RWPE2 (cell line): ENCODE results near the gene HNRNPM.

Experiments used
- ATAC-seq: fragments of 200-7000 bp; cut with Tn5 transposase; 3 replicates; pipeline ENCODE4 v1.9.1; 2021; ENCODE audit warnings: low read depth
- DNase-seq: peaks from one replicate; pipeline ENCODE4 v3.0.0-alpha.2; 2020; ENCODE audit warnings: low spot score
- H3K27ac ChIP-seq: fragments of 450-650 bp; 2 replicates; pipeline ENCODE4 v1.5.1; 2017; ENCODE audit warnings: mild to moderate bottlenecking; ENCODE audit not compliant: poor library complexity, severe bottlenecking
- H3K27me3 ChIP-seq: fragments of 250-450 bp; sonication (Bioruptor Pico); 2 replicates; pipeline ENCODE4 v1.5.1; 2021; ENCODE audit warnings: mild to moderate bottlenecking, moderate library complexity; ENCODE audit not compliant: insufficient read depth, poor library complexity, severe bottlenecking
- H3K36me3 ChIP-seq: fragments of 250-450 bp; sonication (Bioruptor Pico); 2 replicates; pipeline ENCODE4 v1.5.1; 2020; ENCODE audit warnings: low read depth, mild to moderate bottlenecking, moderate library complexity
- H3K4me1 ChIP-seq: fragments of 250-450 bp; sonication (Bioruptor Pico); 2 replicates; pipeline ENCODE4 v1.5.1; 2021; ENCODE audit warnings: mild to moderate bottlenecking, moderate library complexity; ENCODE audit not compliant: insufficient read depth, poor library complexity, severe bottlenecking
- H3K4me3 ChIP-seq: fragments of 250-450 bp; sonication (Bioruptor Pico); 2 replicates; pipeline ENCODE4 v1.5.1; 2021; ENCODE audit warnings: mild to moderate bottlenecking, moderate library complexity; ENCODE audit not compliant: severe bottlenecking
- H3K9me3 ChIP-seq: fragments of 250-450 bp; sonication (Bioruptor Pico); 2 replicates; pipeline ENCODE4 v1.5.1; 2021; ENCODE audit warnings: mild to moderate bottlenecking, moderate library complexity; ENCODE audit not compliant: severe bottlenecking
- CTCF ChIP-seq: fragments of 450-650 bp; IDR thresholded peaks from one replicate; pipeline ENCODE4 v1.5.1; 2017; ENCODE audit warnings: mild to moderate bottlenecking, moderate library complexity; ENCODE audit not compliant: poor library complexity, severe bottlenecking

Gene HNRNPM

GRCh38 chr19:8504919-8505318, 60.1 kb downstream of the HNRNPM start:
- H3K4me3 ChIP-seq: no peak overlapping the region
- no peaks in the 10 kb centered on the region for H3K36me3 ChIP-seq
- DNase-seq (no peak), ATAC-seq (no peak)
- H3K27me3 ChIP-seq: no peaks in the 10 kb centered on the region
- no peaks in the 10 kb centered on the region for H3K9me3 ChIP-seq
- H3K4me1 ChIP-seq: no peaks in the 10 kb centered on the region
- TF ChIP-seq CTCF: no peak
- no peak overlapping the region for H3K27ac ChIP-seq

- ATAC-seq: peak; percentile 80
Measured at GRCh38 chr19:8505680-8506401, 61.1 kb downstream of the HNRNPM start.

GRCh38 chr19:8506402-8506957, 61.7 kb downstream of the HNRNPM start:
- Histone ChIP-seq H3K27ac (no peak overlapping the region), H3K4me3 (peak overlapping the region; percentile 36), H3K27me3 (no peaks in the 10 kb centered on the region), H3K36me3 (peaks cover 4% of the 10 kb centered on the region; the same call in 1 of the 2 replicates), H3K4me1 (no peaks in the 10 kb centered on the region), H3K9me3 (no peaks in the 10 kb centered on the region)
- no peak for DNase-seq
- no peak; the same call in 2 of the 3 replicates for ATAC-seq
- peak; percentile 61 for TF ChIP-seq CTCF

More at GRCh38 chr19:8505680-8506401, 61.1 kb downstream of the HNRNPM start:
- Histone ChIP-seq H3K4me3 (peak overlapping the region; percentile 36), H3K9me3 (no peaks in the 10 kb centered on the region), H3K4me1 (no peaks in the 10 kb centered on the region), H3K36me3 (no peaks in the 10 kb centered on the region), H3K27ac (no peak overlapping the region), H3K27me3 (no peaks in the 10 kb centered on the region)
- no peak for DNase-seq
- TF ChIP-seq CTCF: peak; percentile 86

- H3K4me3 ChIP-seq: no peak overlapping the region
- ATAC-seq (no peak), DNase-seq (no peak)
- TF ChIP-seq CTCF: no peak
- peaks cover 4% of the 10 kb centered on the region; the same call in 1 of the 2 replicates for H3K36me3 ChIP-seq
- no peaks in the 10 kb centered on the region for H3K9me3 ChIP-seq
- H3K27ac ChIP-seq: no peak overlapping the region
- peaks cover 4% of the 10 kb centered on the region for H3K4me1 ChIP-seq
- no peaks in the 10 kb centered on the region for H3K27me3 ChIP-seq
Measured at GRCh38 chr19:8510589-8511115, 65.9 kb downstream of the HNRNPM start.
